ENCODE data around the gene ELF3. TPM values are rescaled to one million over a fixed set of nuclear protein-coding genes. Genes with fewer than 3 reads are reported as not detected.

ELF3 gene
- total and polyA plus RNA-seq, 2 of the 13 experiments (the other 11 are each of a cell fraction or from before 2014, with no cell fraction given): 11.5 to 55.1 TPM

DNA sequence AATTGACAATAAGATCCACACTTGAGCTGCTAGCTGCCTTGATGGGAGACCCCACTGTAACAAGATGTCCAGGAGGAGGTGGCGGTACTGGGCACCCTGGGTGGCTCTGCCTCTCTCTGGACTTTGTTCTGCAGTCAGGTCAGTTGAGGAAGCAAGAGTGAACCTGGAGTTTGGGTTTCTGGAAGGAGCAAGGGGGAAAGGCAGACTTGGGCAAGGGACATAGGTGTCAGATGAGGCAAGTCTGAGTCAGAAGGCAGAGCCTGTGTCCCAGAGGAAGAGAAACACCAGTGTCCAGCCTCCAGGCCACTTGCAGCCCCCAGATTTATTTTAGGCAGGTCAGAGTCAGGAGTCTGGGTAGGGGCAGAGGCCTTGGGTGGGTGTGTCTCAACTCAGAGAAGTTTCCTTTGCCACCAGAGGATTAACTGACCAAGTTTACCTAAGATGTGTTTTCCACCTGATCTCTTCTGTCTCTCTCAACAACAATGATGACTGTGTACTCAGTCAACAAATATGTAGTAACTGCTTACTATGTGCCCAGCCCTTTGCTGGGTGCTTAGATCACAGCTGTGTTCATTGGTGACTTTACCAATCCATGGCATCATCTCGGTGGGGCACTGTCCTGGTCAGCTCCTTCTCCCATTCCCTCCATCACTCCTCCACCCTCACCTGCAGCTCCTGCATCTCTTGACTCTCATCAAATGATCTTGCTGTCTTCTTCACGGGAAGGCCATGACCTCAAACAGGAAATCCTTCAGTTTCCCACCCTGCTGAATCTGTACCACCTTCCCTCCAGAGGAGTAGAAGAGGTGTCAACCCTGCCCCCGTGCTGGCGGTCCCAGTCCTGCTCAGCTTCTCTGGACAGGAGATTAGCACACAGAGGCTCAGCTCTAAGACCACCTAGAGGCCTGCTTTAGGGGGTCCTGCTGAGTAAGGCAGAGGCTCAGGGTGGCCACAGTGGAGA lies 36.6 kb downstream of the ELF3 start (continued):
- TF ChIP-seq ZNF609 (CRISPR knock-in tag; IDR thresholded peaks at IDR 0.05; ENCODE audit: borderline replicate concordance) (peak; percentile 59; the same call in 1 of the 2 replicates), ZSCAN29 (CRISPR knock-in tag; conservative IDR thresholded peaks at IDR 0.05) (no peak), ZFP36L1 (CRISPR knock-in tag; IDR thresholded peaks at IDR 0.05) (peak; percentile 24; the same call in 1 of the 2 replicates), MTERF4 (CRISPR knock-in tag; IDR thresholded peaks at IDR 0.05) (no peak), PLRG1 (conservative IDR thresholded peaks at IDR 0.05) (no peak), PPARG (CRISPR knock-in tag; conservative IDR thresholded peaks at IDR 0.05) (no peak), ZNF354B (CRISPR knock-in tag; IDR thresholded peaks at IDR 0.05) (no peak), ZNF180 (CRISPR knock-in tag; IDR thresholded peaks at IDR 0.05; ENCODE audit: borderline replicate concordance, low read depth) (no peak), ZNF589 (CRISPR knock-in tag; conservative IDR thresholded peaks at IDR 0.05) (no peak), POLR2AphosphoS5 (IDR thresholded peaks at IDR 0.05; ENCODE audit: low read depth, low read length) (no peak), TEAD3 (CRISPR knock-in tag; optimal IDR thresholded peaks at IDR 0.05; ENCODE audit: borderline replicate concordance) (peak; percentile 37), EEA1 (CRISPR knock-in tag; IDR thresholded peaks at IDR 0.05; ENCODE audit: borderline replicate concordance) (no peak), CHD2 (IDR thresholded peaks at IDR 0.05; ENCODE audit: low read depth, low read length) (no peak), ATF6 (CRISPR knock-in tag; conservative IDR thresholded peaks at IDR 0.05) (no peak), SMARCE1 (IDR thresholded peaks at IDR 0.05; ENCODE audit: borderline replicate concordance) (no peak), YY1 (IDR thresholded peaks at IDR 0.05; ENCODE audit: insufficient read depth, insufficient replicate concordance, low read depth, low read length) (no peak)
- TF ChIP-seq, protein P1, sequence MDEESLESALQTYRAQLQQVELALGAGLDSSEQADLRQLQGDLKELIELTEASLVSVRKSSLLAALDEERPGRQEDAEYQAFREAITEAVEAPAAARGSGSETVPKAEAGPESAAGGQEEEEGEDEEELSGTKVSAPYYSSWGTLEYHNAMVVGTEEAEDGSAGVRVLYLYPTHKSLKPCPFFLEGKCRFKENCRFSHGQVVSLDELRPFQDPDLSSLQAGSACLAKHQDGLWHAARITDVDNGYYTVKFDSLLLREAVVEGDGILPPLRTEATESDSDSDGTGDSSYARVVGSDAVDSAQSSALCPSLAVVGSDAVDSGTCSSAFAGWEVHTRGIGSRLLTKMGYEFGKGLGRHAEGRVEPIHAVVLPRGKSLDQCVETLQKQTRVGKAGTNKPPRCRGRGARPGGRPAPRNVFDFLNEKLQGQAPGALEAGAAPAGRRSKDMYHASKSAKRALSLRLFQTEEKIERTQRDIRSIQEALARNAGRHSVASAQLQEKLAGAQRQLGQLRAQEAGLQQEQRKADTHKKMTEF (CRISPR knock-in tag; IDR thresholded peaks at IDR 0.05): peak; percentile 38; the same call in 1 of the 2 replicates
- TF ChIP-seq, protein P2, sequence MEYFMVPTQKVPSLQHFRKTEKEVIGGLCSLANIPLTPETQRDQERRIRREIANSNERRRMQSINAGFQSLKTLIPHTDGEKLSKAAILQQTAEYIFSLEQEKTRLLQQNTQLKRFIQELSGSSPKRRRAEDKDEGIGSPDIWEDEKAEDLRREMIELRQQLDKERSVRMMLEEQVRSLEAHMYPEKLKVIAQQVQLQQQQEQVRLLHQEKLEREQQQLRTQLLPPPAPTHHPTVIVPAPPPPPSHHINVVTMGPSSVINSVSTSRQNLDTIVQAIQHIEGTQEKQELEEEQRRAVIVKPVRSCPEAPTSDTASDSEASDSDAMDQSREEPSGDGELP (IDR thresholded peaks at IDR 0.05; ENCODE audit: borderline replicate concordance, low read depth): peak; percentile 71; the same call in 1 of the 2 replicates
